NCI-H1694 (cell line): Measurements from ENCODE around the gene TBC1D5.
"Not testable (repeated sequence)": the region's sequence is repeated elsewhere in the genome, so short reads cannot be mapped to it uniquely, and the experiment has no call there.

Source experiments
- DNase-seq: peaks from one replicate; lab custom pipeline; 2025; lab: John Stamatoyannopoulos, UW

The TBC1D5 gene

DNA sequence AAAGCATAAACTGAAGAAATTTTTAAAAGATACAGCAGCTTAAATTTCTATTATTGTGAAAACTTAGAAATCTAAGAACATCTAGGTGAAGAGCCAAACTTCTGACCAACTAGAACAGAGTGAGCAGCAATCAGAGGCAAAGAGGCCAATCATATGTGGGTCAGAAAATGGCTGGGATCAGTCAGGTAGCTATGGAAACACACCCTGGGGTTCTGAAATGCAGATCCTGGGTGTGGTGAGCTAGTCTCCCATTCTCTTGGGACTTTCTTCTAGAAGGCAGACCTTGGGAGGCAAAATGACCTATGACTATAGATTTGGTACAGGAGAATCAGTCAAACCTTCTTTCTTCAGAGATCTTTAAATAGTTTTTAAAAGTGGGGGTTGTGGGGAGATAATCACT is 385.8 kb downstream of the TBC1D5 start:
- DNase-seq = no peak

- no peak for DNase-seq
Observed at GRCh38 chr3:17355591-17355990, 386.8 kb downstream of the TBC1D5 start.

- no peak for DNase-seq
Observed at GRCh38 chr3:17354341-17354740, 388.1 kb downstream of the TBC1D5 start.

- DNase-seq = no peak
Observed at GRCh38 chr3:17352620-17353019, 389.8 kb downstream of the TBC1D5 start.

DNA sequence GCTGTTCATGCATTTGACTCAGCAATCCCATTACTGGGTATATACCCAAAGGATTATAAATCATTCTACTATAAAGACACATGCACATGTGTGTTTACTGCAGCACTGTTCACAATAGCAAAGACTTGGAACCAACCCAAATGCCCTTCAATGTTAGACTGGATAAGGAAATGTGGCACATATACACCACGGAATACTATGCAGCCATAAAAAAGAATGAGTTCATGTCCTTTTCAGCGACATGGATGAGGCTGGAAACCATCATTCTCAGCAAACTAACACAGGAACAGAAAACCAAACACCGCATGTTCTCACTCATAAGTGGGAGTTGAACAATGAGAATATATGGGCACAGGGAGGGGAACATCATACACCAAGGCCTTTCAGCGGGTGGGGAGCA is 391.2 kb downstream of the TBC1D5 start:
- DNase-seq = not testable (repeated sequence)

- DNase-seq = no peak
Observed at GRCh38 chr3:17349093-17349492, 393.3 kb downstream of the TBC1D5 start.

DNA sequence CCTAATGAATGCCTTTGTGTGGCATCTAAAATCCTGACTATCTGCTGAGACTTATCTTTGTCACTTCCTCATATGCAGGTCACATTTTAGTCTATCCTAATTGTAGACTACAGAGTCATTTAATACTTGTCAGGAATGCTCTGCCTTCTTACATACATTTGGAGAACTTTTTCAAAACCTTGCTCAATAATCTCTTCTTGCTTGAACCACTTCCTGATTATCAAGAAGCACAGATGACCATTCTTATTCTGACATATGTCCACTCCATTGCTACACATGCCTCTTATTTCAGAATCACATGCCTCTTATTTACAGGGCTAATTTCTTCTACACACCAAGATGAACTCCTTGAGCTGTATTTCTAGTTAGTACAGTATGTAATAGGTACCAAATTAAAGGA is 400.3 kb downstream of the TBC1D5 start:
- DNase-seq = no peak

- DNase-seq = no peak
Observed at GRCh38 chr3:17340693-17341092, 401.7 kb downstream of the TBC1D5 start.

DNA sequence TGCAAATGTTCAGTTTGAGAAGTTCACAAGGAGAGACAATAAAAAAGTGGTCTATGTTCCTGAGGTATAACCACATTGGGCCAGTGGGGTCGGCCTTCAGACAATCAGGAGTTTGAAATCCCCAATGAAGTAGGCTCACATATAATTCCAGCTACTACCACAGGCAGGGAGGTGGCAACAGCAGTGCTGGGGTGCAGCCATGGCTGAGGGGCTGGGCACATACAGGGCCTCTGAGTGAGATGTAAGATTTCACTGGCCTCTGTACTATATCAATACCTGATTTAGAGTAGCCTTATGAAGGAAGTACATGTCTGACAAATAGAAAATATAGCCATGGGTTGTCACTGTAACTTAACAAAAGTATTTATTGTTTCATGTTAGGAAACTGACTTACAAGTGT is 402.2 kb downstream of the TBC1D5 start:
- no peak for DNase-seq

- no peak for DNase-seq
Observed at GRCh38 chr3:17339132-17339575, 403.3 kb downstream of the TBC1D5 start.

DNA sequence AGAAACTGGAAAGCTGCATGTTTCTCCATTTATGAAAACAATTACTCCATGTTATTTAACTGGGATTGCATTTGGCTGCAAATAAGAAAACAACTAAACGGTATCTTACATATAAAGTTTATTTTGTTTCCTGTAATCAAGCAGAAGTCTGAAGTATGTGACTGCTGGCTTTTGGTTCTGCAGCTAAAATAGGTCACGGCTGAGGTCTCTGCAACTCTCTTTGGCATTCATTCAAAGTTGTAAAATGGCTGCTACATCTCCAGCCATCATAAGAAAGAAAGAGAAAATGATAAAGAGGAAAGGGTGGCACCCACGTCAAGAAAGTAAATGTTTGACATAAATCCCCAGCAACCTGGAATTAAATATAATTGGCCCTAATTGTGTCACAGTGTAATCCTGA is 406.1 kb downstream of the TBC1D5 start:
- DNase-seq = no peak

- no peak for DNase-seq
Observed at GRCh38 chr3:17333893-17334292, 408.5 kb downstream of the TBC1D5 start.

DNA sequence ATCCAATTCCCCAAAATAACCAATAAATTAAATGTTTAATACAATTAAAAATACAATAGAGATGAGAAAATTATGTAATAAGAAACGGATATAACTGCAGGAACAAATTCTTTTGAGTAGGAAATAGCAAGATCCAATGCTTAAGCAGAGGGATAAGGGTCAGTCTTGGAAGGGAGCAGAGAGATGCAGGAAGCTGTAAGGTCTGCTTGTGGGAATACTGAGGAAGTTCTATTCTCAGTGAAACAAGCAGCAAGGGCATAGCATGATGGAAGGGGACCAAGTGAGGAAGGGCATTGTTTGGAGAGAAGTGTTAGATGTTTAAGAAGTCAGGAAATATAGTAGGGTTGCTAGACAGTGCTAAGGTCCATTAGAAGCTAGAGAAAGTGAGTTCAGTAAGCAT is 409.0 kb downstream of the TBC1D5 start:
- no peak for DNase-seq

GRCh38 chr3:17330660-17331059 is 411.8 kb downstream of the TBC1D5 start:
- DNase-seq = no peak

DNA sequence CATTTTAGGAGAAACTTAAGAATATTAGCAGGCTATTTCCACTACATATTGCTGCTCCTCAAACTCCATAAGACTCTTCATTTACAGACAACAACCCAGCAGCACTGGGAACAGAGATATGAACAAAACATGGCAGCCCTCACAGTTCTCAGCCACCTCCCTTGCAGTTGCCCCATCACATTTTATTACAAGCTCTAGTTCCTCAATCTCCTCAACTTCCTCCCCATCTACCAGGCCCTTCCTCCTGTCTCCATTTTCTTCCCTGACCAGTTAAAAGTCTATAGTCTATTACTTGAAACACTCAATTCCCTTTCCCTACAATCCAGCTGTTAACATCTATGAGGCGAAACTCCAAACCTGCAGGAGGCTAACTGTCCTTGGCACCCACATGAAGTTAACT is 412.5 kb downstream of the TBC1D5 start:
- no peak for DNase-seq

DNA sequence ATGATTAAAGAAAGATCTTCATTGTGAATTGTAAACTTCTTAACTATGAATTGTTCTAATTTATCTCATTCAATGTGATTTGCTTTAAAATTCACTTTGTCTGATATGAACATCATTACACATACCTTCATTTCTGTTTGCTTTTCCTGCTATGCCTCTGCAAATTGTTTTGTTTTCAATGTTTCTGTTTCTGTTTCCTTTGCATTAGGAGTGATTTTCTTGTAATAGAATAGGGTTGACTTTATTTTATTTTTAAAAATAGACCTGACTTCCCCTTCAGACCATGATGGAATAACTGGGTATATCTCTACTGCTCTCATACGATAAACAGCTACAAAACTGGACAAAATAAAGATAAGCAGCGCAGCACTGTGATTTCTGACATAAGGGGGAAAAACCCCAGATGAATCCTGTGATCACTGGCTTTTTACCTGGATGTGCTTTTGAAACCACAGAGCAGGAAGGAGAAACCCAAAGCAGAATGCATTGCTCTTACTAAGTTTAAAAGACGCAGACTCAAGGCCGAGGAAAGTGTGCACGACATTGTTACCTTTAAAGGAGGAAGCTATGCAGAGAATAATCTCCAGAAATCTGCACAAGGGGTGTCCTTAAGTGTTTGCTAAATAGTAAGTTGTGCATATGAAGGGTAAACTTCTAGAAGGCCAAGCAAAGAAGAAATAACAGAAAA is 420.2 kb downstream of the TBC1D5 start:
- no peak for DNase-seq

- DNase-seq = no peak
Observed at GRCh38 chr3:17320266-17320665, 422.2 kb downstream of the TBC1D5 start.

DNA sequence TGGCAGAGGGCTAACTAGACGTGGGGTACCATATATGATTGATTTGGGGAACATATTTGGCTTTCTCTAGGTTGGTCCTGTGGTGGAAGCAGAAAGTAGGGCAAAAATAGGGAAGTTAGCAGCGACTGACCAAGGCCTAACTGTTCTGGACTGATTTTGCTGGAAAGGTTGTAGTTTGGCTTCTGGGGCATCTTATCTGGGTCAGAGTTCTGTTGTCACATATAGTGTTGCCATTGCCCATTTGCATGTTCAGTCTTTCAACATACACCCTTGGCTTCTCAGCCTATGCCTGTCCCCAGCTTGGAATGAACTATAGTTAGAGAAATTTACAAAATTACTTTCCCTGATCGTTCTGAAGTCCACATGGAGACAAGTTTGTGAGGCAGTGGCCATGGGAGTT is 426.5 kb downstream of the TBC1D5 start:
- DNase-seq = no peak

- no peak for DNase-seq
Observed at GRCh38 chr3:17314171-17314570, 428.3 kb downstream of the TBC1D5 start.

GRCh38 chr3:17313746-17314145 is 428.7 kb downstream of the TBC1D5 start:
- no peak for DNase-seq

GRCh38 chr3:17310983-17311382 is 431.4 kb downstream of the TBC1D5 start:
- no peak for DNase-seq

DNA sequence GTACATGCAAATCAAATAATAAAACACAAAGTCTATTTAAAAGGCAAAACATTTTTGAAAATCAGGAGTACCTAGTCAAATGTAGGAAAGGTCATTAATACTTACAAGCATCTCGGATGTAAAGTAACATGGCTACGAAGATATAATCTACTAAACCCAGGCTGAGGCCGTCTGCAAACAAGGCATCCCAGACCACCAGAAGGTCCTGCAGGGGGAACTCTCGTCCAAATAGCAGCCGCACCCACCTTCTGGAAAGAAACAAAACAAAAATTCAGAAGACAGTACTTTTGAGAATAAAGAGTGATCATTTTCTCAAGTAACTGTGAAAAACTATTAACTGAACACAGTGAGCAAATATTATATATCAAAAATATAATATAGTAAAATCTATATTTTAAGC is 434.5 kb downstream of the TBC1D5 start:
- DNase-seq = no peak

GRCh38 chr3:17307482-17307881 is 434.9 kb downstream of the TBC1D5 start:
- DNase-seq = no peak

- DNase-seq = no peak
Observed at GRCh38 chr3:17304969-17305368, 437.5 kb downstream of the TBC1D5 start.
